Activated CD4-positive, alpha-beta T cell treated with anti-CD3 and anti-CD28 coated beads for 24 hours (primary cell): Measurements from ENCODE around the gene CLDN7.
A peak's percentile ranks its signal among the peaks of the same experiment; 100 is the strongest.

Experiments
- DNase-seq, 2 donors: peaks; one replicate each; pipeline ENCODE4 v3.0.0-alpha.2; 2020; ENCODE audit warnings: low read depth in 2 of 2

Gene CLDN7

DNA sequence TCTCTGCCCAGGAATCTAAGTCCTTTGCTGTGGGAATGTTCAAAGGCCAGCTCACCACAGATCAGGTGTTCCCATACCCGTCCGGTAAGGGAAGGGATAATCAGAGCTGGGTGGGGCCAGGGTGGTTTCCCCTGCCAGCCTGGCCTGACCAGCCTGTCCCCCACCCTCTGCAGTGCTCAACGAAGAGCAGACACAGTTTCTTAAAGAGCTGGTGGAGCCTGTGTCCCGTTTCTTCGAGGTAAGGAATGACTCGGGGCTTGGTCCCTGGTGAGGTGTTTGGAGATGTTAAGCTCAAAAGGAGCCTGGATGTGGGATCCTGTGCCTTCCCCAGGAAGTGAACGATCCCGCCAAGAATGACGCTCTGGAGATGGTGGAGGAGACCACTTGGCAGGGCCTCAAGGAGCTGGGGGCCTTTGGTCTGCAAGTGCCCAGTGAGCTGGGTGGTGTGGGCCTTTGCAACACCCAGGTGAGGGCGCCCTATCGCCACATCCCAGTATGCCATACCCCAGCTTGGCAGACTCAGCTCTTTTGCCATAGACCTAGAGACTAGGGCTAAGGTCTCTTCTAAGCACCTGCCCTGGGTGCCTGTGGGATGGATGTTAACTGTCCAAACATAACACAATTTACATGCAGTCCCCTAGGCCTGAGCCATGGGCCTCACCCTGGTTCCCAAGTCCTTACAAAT, 41.5 kb downstream of the CLDN7 start:
- DNase-seq = no peak

- peak; percentile 69 to 79 for DNase-seq
Measured at GRCh38 chr17:7219812-7220592, 42.3 kb downstream of the CLDN7 start, which contains the start of the genes ACADVL and DLG4. ACADVL (plus strand) TSS chr17:7219938; CDS start chr17:7219985, 47 bp downstream. DLG4 (minus strand) TSS chr17:7219836.

DNA sequence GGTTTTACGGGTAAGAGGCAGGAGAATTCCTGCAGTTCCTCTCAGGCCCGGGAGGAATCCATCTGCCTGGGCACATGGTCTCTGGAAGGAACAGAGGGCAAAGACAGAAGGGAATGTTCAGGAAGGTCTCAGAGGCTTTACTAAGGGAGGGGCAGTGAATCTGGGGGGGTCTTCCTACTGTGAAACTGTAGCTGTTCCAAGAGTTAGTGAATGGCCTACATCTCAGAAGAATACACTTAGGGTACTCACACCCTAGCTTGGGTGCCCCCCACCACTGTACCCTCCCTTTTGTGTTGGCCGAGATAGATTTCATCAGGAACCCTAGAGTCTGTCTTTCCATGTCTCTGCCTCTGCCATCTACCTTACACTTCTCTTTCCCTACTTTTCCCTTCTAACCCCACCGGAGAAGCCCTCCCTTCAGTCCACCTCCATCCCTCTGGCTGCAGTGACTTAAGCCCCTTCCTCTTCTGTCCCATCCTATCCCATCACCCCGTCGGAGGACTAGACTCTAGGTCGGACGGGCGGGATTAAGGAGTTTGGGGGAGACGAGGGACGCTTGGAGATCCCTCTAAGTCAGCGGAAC, 43.0 kb downstream of the CLDN7 start:
- no peak for DNase-seq

DNA sequence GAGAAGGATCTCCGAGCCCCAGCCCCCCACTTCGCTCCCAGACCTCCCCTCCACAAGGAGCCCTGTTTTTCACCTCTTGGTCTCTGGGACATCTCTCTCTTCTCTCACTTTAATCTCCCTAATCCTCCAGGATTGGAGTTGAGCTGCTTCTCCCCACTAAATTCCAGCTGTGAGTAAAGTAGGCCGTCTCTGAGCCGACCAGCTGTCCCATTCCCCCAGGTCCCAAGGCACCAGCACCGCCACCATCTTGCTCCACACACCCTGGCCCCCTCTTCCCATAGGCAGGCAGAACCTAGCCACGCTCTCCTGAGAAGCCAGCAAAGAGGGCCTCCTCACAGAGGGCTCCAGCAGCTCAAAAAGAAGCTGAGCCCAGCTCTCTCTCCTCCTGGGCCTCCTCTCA, 43.5 kb downstream of the CLDN7 start:
- no peak for DNase-seq

GRCh38 chr17:7218166-7218565, 44.1 kb downstream of the CLDN7 start:
- DNase-seq = no peak

GRCh38 chr17:7217113-7217987, 44.9 kb downstream of the CLDN7 start:
- DNase-seq = no peak

DNA sequence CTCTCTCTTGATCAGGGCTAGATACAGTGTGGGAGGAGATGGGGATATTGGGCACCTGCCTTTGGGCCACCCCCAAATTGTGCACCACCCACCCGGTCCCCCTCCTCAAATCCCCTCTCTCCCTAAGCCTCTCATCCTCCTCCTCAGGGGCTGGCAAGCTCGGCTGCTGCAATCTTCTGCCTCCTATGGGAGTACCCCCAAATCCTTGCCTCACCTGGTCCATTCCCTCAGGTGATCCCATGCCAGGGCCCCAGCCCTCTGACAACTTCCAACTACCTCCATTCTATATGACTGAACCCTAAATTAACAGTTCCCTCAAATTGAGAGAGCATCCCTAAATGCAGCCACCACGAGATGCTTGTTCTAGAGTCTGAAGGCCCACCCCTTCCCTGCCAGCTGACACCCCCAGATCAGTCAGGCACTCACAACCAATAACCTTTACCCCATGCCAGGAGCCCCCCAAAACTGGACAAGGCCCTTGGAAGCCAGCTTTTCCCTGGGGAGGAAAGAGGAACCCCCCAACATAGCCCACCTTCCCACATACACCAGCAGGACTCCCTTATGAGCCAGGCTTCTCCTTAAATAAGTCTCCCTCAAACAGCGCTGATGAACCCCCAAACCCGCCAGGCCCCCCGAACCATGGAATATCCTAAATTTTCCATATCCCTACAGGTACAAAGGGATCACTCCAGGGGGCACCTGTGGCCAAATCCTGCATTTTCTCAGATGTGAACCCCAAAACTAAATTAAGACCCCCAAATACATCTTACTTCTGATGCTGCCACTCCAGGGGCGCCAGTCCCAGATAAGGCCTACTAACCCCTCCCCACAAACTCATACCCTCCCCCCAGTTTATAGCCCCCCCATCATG, 45.8 kb downstream of the CLDN7 start:
- DNase-seq = no peak

DNA sequence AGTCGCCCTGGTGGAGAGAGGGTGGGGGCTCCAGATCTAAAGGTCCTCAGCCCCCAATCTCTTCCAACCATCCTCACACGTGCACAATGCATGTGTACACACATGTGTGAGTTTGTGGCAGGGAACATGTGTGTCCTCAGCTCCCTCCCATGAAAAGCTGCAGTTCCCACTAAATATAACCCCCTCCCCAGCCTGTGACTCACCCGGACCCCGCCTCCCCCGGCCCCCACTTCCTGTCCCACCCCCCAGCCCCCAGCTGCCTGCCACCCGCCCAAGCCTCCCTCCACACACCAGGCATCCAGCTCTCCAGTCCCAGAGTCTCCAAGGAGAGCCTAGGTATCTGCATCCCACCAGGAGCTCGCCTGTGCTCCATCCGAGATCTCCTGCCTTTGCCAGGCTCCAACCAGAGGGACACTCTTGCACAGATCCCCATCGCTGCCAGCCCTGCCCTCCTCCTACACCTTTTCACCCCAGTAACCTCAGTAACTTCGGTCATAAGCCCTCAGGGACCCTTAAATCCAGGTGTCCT, 46.6 kb downstream of the CLDN7 start:
- no peak for DNase-seq

DNA sequence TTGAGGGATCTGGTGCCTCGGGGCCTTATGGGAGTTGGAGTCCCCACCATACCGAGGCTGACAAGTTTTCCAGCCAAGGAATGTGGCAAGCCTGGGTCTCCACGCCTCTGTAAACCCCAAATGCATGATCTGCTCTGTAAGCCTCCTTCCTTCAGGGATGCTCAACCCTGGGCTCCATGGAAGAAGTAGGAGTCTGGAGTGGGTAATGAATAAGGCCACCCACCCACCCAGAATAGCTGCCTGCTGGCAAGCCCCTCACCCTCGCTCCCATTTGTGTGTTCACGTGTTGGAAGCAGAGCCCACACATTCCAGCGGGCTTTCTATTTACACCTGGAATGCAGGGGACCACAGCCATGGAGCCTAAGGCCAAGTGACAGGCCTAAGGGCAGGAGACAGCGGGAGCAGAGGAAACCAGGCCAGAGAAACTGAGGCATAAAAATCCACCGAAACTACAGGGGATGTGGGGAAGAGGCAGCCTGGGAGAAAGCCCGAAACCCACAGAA, 47.1 kb downstream of the CLDN7 start:
- no peak for DNase-seq

DNA sequence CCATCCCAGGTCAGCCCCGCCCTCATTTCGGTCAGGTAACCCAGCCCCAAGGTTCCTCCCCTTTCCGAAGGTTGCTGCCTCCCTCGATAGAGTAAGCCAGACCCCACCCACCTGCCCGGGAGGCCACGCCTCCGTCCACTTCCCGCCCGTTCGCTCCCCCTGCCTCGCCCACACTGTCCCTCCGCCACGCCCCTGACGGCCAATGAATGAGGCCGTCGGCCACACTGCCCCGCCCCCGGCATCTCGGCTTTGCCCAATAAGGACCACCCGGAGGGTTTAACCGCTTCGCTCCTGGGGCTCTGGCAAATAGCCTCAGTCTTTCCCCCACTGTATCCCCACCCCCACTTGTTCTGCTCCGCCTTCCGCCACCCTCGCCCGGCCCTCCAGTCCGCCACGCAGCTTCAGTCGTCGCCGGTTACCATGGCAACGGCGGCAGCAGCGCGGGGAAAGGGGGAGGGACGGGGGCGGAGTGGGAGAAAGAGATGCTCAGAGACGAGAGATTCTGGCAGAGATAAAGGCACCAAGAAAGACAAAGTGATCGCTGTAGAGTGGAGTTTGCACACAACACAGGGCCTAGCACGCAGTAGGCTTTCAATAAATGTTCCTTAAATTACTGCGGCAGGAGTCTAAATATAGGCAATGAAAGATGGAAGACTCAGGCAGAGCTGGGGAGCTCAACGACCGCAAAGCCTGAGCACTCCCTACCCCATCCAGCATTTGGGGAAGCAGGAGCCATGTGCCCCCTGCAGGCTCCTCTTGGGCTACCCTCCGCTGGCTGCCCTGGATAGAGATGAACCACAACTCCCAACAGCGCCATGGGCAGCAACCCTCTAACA, 47.8 kb downstream of the CLDN7 start:
- peak; percentile 99 to 100 for DNase-seq

DNA sequence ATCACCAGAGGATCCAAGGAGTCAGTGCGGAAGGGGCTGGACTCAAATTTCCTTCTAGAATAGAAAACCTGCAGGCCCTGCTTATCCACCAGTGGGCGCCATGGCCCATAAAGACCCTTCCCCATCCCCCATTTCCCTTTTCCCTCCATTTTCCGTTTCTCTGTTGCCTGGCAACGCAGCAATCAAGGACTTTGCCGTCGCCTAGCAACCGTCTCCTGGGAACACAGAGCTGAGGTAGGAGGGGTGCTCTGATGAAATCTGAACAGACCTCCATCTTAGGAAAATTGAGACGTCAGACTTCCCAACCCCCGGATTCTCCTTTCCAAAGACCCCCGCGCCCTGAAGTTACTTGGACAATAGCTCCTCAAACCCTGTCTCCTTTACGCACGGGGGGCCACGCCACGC, 48.4 kb downstream of the CLDN7 start:
- DNase-seq = no peak

- DNase-seq = no peak
Measured at GRCh38 chr17:7211491-7212273, 50.6 kb downstream of the CLDN7 start.
